ENCODE measurements around the gene CNOT6L.
A peak's percentile ranks its signal among the peaks of the same experiment; 100 is the strongest.

Gene CNOT6L

DNA sequence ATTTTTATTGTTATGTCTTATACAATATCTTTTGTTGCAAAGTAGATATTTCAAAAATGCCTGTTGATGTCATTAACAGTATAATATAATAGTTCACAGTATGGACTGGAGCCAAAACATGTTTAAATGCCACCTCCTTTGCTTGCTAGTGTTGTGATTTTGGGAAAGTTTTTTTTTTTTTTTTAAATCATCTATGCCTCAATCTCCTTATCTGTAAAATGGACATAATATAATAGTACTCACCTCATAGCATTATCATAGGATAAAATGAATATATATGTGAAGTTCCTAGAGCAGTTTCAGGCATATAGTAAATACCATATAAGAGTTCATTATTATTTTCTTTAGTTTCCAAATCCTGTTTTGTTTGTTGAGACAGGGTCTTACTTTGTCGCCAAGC, 25.2 kb upstream of the CNOT6L start:
- no peaks in the 10 kb centered on the region for H3K9me3 ChIP-seq
- H3K4me1 ChIP-seq, result peaks cover 3% of the 10 kb centered on the region
- in situ Hi-C loops (cut with MboI; ENCODE audit: low sequenced_read_pairs), result no loop called here
- H3K36me3 ChIP-seq (replicated peaks), result no peaks in the 10 kb centered on the region
- no peak for DNase-seq (ENCODE audit: low spot score in 2 of 2)
- no peak overlapping the region for H3K4me3 ChIP-seq
- no peaks in the 10 kb centered on the region for H3K27me3 ChIP-seq (ENCODE audit: low read depth)

GRCh38 chr4:77843628-77844027, 24.5 kb upstream of the CNOT6L start:
- Histone ChIP-seq H3K9me3 (no peaks in the 10 kb centered on the region), H3K27me3 (ENCODE audit: low read depth) (no peaks in the 10 kb centered on the region), H3K4me1 (peaks cover 3% of the 10 kb centered on the region), H3K4me3 (no peak overlapping the region), H3K36me3 (replicated peaks) (no peaks in the 10 kb centered on the region)
- no peak for DNase-seq (ENCODE audit: low spot score in 2 of 2)
- in situ Hi-C loops (cut with MboI; ENCODE audit: low sequenced_read_pairs), result no loop called here

DNA sequence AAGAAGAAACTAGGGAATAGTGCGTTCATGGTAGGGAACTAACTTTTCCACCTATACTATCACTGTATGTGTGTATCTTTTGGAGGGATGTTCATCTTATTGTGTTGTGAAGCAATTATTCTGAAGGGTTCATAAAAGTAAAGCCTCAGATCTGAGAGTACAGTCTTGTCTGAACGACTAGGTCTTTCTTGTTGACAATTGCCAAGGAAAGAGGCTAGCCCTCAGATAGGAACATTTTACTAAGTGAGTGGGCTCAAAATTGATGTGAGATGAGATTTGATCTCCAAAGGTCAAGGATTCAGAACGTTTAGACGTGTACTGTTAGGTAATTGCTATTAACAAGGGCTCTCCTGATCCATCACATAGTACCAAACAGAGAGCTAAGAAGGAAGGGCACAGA, 15.2 kb upstream of the CNOT6L start:
- in situ Hi-C loops (cut with MboI; ENCODE audit: low sequenced_read_pairs), result no loop called here
- Histone ChIP-seq H3K4me3 (no peak overlapping the region), H3K9me3 (no peaks in the 10 kb centered on the region), H3K27me3 (ENCODE audit: low read depth) (peaks cover 7% of the 10 kb centered on the region), H3K4me1 (0 out of 2 replicates have a peak, but pooled peaks cover 4% of the 10 kb centered on the region), H3K36me3 (replicated peaks) (no peaks in the 10 kb centered on the region)
- no peak for DNase-seq (ENCODE audit: low spot score in 2 of 2)

- no peak for DNase-seq (ENCODE audit: low spot score in 2 of 2)
- Histone ChIP-seq H3K4me1 (0 out of 2 replicates have a peak, but pooled peaks cover 4% of the 10 kb centered on the region), H3K27me3 (ENCODE audit: low read depth) (peaks cover 10% of the 10 kb centered on the region), H3K9me3 (no peaks in the 10 kb centered on the region), H3K36me3 (replicated peaks) (no peaks in the 10 kb centered on the region), H3K4me3 (no peak overlapping the region)
- in situ Hi-C loops (cut with MboI; ENCODE audit: low sequenced_read_pairs), result no loop called here
Measured at GRCh38 chr4:77833126-77833724, 14.1 kb upstream of the CNOT6L start.

- Histone ChIP-seq H3K36me3 (replicated peaks) (no peaks in the 10 kb centered on the region), H3K27me3 (ENCODE audit: low read depth) (peaks cover 19% of the 10 kb centered on the region), H3K9me3 (no peaks in the 10 kb centered on the region), H3K4me1 (0 out of 2 replicates have a peak, but pooled peaks cover 4% of the 10 kb centered on the region), H3K4me3 (no peak overlapping the region)
- in situ Hi-C loops (cut with MboI; ENCODE audit: low sequenced_read_pairs), result no loop called here
- DNase-seq (ENCODE audit: low spot score in 2 of 2), result no peak
Measured at GRCh38 chr4:77827343-77827742, 8.2 kb upstream of the CNOT6L start.

DNA sequence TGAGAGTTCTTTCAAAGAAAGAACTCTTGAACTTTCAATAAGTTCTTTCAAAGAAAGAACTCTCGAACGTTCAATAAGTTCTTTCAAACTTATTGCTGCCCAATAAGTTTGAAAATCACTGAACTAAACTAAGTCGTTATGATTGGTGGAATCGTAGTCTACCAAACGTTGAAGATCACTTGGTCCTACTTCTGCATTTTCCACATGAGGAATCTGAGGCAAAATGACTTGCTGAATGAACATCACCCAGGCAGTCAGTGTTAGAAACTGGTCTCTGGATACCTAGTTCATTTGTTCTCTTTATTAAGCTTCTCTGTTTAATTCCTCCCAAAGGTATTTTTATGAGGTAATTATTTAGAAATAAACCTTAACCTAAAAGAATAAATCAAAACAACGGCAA, 7.1 kb upstream of the CNOT6L start:
- Histone ChIP-seq H3K27me3 (ENCODE audit: low read depth) (peaks cover 19% of the 10 kb centered on the region), H3K4me3 (no peak overlapping the region), H3K4me1 (peaks cover 5% of the 10 kb centered on the region; the same call in 1 of the 2 replicates), H3K9me3 (no peaks in the 10 kb centered on the region), H3K36me3 (replicated peaks) (no peaks in the 10 kb centered on the region)
- DNase-seq (ENCODE audit: low spot score in 2 of 2), result no peak
- in situ Hi-C loops (cut with MboI; ENCODE audit: low sequenced_read_pairs), result no loop called here

GRCh38 chr4:77821775-77822174, 2.6 kb upstream of the CNOT6L start:
- Histone ChIP-seq H3K4me3 (no peak overlapping the region), H3K27me3 (ENCODE audit: low read depth) (peaks cover 3% of the 10 kb centered on the region), H3K9me3 (no peaks in the 10 kb centered on the region), H3K4me1 (peaks cover 12% of the 10 kb centered on the region), H3K36me3 (replicated peaks) (no peaks in the 10 kb centered on the region)
- in situ Hi-C loops (cut with MboI; ENCODE audit: low sequenced_read_pairs), result no loop called here
- DNase-seq (ENCODE audit: low spot score in 2 of 2), result no peak

DNA sequence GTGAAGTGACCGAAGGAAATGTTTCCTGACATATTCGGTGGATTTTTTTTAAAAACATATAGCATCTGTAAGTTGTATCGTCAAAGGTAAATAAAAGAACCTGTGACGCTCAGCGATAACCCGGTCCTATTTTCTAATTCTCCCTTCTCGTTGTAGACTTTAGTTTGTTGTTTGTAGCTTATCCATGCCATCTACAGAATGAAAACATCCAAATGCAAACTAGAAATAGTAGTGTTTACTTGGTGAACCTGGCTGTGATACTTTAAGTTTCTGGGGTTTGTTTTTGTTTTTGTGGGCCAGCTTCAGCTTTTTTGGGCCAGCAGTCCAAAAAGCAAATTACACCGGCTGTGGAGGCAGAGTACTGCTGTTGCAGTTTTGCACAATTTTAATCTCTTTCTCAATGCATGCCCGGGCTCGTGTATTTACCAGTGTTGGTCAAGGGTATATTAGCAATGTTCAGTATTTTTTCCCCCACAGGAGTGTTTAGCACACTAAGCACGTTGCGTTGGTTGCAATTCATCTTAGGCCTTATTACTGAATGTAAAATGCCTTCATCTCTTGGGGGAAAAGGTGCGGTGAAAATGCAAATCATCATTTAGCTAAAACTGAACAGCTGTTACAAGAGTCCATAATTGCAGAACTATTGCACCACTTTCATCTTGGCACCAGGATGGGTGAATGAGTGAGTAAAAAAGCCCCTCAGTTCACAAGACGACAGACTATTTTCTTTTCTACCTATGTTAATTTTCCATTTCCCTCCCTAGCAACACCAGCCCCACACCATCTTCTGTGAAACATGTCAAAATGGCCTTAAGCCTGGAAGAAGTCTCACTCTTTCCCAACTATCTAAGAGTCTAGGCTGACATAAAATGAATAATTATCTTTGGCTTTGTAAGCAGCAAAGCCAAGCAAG, 1.7 kb upstream of the CNOT6L start:
- peak overlapping the region; percentile 78 for H3K4me3 ChIP-seq
- no peaks in the 10 kb centered on the region for H3K36me3 ChIP-seq (replicated peaks)
- H3K27me3 ChIP-seq (ENCODE audit: low read depth), result no peaks in the 10 kb centered on the region
- in situ Hi-C loops (cut with MboI; ENCODE audit: low sequenced_read_pairs), result no loop called here
- no peak for DNase-seq (ENCODE audit: low spot score in 2 of 2)
- H3K9me3 ChIP-seq, result no peaks in the 10 kb centered on the region
- peaks cover 12% of the 10 kb centered on the region for H3K4me1 ChIP-seq

DNA sequence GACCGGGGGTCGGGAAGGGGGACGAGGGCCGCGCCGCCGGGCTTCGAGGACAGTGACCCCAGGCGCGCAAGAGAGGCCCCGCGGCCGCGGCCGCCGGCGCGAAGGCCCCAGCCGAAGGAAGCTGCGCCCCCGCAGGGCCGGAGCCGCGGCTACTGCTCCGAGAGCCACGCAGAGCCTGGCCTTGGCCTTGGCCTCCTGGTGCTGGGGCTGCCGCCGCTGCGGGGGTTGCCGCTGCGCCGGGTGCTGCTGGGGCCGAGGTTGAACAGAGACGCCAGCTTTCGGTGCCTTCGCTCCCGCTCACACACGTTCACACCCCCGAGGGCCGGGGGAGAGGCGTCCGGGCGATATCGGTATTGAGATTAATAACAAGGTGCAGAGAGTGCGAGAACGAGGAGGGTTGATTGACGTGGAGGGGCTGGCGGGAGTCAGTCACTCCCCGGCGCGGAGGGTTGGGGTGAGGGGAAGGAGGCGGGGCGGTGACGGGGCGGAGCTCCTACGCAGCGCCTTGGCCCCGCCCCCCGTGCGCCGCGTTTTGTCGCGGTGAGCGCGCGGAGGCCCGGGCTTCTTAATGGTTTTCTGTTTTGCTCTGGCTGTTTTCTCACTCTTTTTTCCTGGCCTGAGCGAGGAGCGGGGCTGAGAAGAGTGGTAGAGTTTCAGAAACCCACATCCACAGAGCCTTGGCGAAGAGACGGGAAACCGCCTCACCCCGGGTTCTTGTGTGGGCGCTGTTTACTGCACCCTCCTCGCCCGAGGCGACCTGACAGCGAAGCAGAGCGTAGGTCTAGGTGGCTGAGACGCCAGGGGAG, 878 bp upstream of the CNOT6L start:
- Histone ChIP-seq H3K36me3 (replicated peaks) (no peaks in the 10 kb centered on the region), H3K27me3 (ENCODE audit: low read depth) (no peaks in the 10 kb centered on the region), H3K4me1 (peaks cover 12% of the 10 kb centered on the region), H3K9me3 (no peaks in the 10 kb centered on the region), H3K4me3 (peak overlapping the region; percentile 78)
- DNase-seq (ENCODE audit: low spot score in 2 of 2), result peak; percentile 87 to 94
- in situ Hi-C loops (cut with MboI; ENCODE audit: low sequenced_read_pairs), result no loop called here

DNA sequence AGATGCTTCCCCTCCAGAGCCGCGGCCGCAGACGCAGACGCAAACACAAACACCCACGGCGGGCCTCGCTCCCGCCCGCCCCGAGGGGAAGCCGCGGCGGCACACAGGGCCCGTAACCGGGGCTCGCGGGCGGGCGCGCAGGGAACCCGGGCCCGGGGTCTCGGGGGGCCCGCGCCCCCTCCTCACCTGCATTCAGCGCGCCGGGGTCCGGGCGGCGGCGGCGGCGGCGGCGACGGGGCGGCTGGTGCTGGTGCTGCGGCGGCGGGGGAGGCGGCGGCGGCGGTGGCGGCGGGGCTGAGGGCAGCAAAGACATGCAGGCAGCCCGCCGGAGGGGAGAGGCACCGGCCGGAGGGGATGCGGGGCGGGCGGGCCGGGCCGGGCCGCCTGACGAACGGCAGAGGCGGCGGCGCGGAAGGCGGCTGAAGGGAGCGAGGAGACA, 255 bp upstream of the CNOT6L start:
- in situ Hi-C loops (cut with MboI; ENCODE audit: low sequenced_read_pairs), result no loop called here
- H3K9me3 ChIP-seq, result no peaks in the 10 kb centered on the region
- no peaks in the 10 kb centered on the region for H3K27me3 ChIP-seq (ENCODE audit: low read depth)
- peaks cover 12% of the 10 kb centered on the region for H3K4me1 ChIP-seq
- DNase-seq (ENCODE audit: low spot score in 2 of 2), result peak in 1 of 2 experiments; percentile 53
- H3K4me3 ChIP-seq, result peak overlapping the region; percentile 78
- H3K36me3 ChIP-seq (replicated peaks), result no peaks in the 10 kb centered on the region

GRCh38 chr4:77818073-77818601, 1.0 kb downstream of the CNOT6L start:
- Histone ChIP-seq H3K9me3 (no peaks in the 10 kb centered on the region), H3K4me3 (peak overlapping the region; percentile 78), H3K4me1 (peaks cover 12% of the 10 kb centered on the region), H3K27me3 (ENCODE audit: low read depth) (no peaks in the 10 kb centered on the region), H3K36me3 (replicated peaks) (no peaks in the 10 kb centered on the region)
- DNase-seq (ENCODE audit: low spot score in 2 of 2), result peak; percentile 83 to 90
- in situ Hi-C loops (cut with MboI; ENCODE audit: low sequenced_read_pairs), result no loop called here

GRCh38 chr4:77817304-77818072, 1.7 kb downstream of the CNOT6L start:
- H3K36me3 ChIP-seq (replicated peaks), result no peaks in the 10 kb centered on the region
- H3K9me3 ChIP-seq, result no peaks in the 10 kb centered on the region
- DNase-seq (ENCODE audit: low spot score in 2 of 2), result no peak
- peak overlapping the region; percentile 78 for H3K4me3 ChIP-seq
- in situ Hi-C loops (cut with MboI; ENCODE audit: low sequenced_read_pairs), result no loop called here
- peaks cover 12% of the 10 kb centered on the region for H3K4me1 ChIP-seq
- no peaks in the 10 kb centered on the region for H3K27me3 ChIP-seq (ENCODE audit: low read depth)

- in situ Hi-C loops (cut with MboI; ENCODE audit: low sequenced_read_pairs), result no loop called here
- Histone ChIP-seq H3K4me3 (no peak overlapping the region), H3K9me3 (no peaks in the 10 kb centered on the region), H3K27me3 (ENCODE audit: low read depth) (no peaks in the 10 kb centered on the region), H3K36me3 (replicated peaks) (no peaks in the 10 kb centered on the region), H3K4me1 (peaks cover 12% of the 10 kb centered on the region)
- no peak for DNase-seq (ENCODE audit: low spot score in 2 of 2)
Measured at GRCh38 chr4:77816546-77816945, 2.6 kb downstream of the CNOT6L start.

Measured in HAP-1 (cell line).